WTC11 (cell line): ENCODE data around the gene BAZ2A. TPM values are rescaled to one million over a fixed set of nuclear protein-coding genes. Genes with fewer than 3 reads are reported as not detected.
A peak's percentile ranks its signal among the peaks of the same experiment; 100 is the strongest.

Experiments used
- ATAC-seq: fragments of 200-7000 bp; cut with Tn5 transposase; 2 replicates; pipeline ENCODE4 v1.10.0; 2021; ENCODE audit warnings: mild to moderate bottlenecking, moderate library complexity
- CTCF ChIA-PET: fragments of 300-600 bp; sonication (Branson Sonifier 250); formaldehyde crosslinking; loops from one replicate; lab custom pipeline; 2021; ENCODE audit warnings: antibody characterized with exemption; lab: Charles Lee
- POLR2A ChIA-PET: fragments of 350-600 bp; sonication (Branson Sonifier 250); formaldehyde crosslinking; loops from one replicate; lab custom pipeline; 2021; ENCODE audit warnings: antibody characterized with exemption; lab: Charles Lee
- DNase-seq: peaks from one replicate; pipeline ENCODE4 v3.0.0; 2021; ENCODE audit warnings: low spot score
- H3K27ac Mint-ChIP-seq: 2 replicates; pipeline ENCODE4 v1.8.0; 2021; ENCODE audit warnings: mixed read lengths
- H3K27me3 Mint-ChIP-seq: 2 replicates; pipeline ENCODE4 v1.8.0; 2021; ENCODE audit warnings: low read depth, mild to moderate bottlenecking, moderate library complexity, mixed read lengths
- H3K36me3 Mint-ChIP-seq: 2 replicates; pipeline ENCODE4 v1.8.0; 2021; ENCODE audit warnings: mixed read lengths
- H3K4me1 Mint-ChIP-seq: 2 replicates; pipeline ENCODE4 v1.8.0; 2022; ENCODE audit warnings: mixed read lengths
- H3K4me3 Mint-ChIP-seq: 2 replicates; pipeline ENCODE4 v1.8.0; 2021; ENCODE audit warnings: mild to moderate bottlenecking, moderate library complexity, mixed read lengths
- H3K9me3 Mint-ChIP-seq: 2 replicates; pipeline ENCODE4 v1.8.0; 2021; ENCODE audit warnings: mixed read lengths
- EMX1 ChIP-seq: fragments of 250-450 bp; sonication (Bioruptor Pico); IDR thresholded peaks from 2 replicates; pipeline ENCODE4 v1.8.0; 2021; ENCODE audit warnings: mild to moderate bottlenecking
- GRHL2 ChIP-seq: fragments of 250-450 bp; sonication (Bioruptor Pico); IDR thresholded peaks from 2 replicates; pipeline ENCODE4 v1.8.0; 2022; ENCODE audit warnings: mild to moderate bottlenecking, moderate library complexity; ENCODE audit not compliant: insufficient replicate concordance, severe bottlenecking
- NFE2L1 ChIP-seq: sonication (generic); formaldehyde crosslinking; IDR thresholded peaks from 2 replicates; pipeline ENCODE4 v1.8.1; 2023; ENCODE audit warnings: missing genetic modification reagents
- total RNA-seq: library from RNA; stranded (reverse); gene quantifications from 3 replicates; pipeline ENCODE4 v1.2.3, GENCODE V29; 2021
- TF ChIP-seq, protein P1 (sequence below): sonication (generic); formaldehyde crosslinking; IDR thresholded peaks from 2 replicates; pipeline ENCODE4 v1.8.1; 2023; ENCODE audit warnings: mild to moderate bottlenecking, moderate library complexity, missing genetic modification reagents
- TF ChIP-seq, protein P2 (sequence below): sonication (generic); formaldehyde crosslinking; IDR thresholded peaks from 2 replicates; pipeline ENCODE4 v1.8.0; 2023; ENCODE audit warnings: missing genetic modification reagents
- TF ChIP-seq, protein P3 (sequence below): sonication (generic); formaldehyde crosslinking; IDR thresholded peaks from 2 replicates; pipeline ENCODE4 v1.8.1; 2023; ENCODE audit warnings: mild to moderate bottlenecking, missing genetic modification reagents
- TF ChIP-seq, protein P4 (sequence below): sonication (generic); formaldehyde crosslinking; IDR thresholded peaks from 2 replicates; pipeline ENCODE4 v1.8.0; 2022; ENCODE audit warnings: mild to moderate bottlenecking, missing genetic modification reagents
- TF ChIP-seq, protein P5 (sequence below): sonication (generic); formaldehyde crosslinking; IDR thresholded peaks from 2 replicates; pipeline ENCODE4 v1.8.0; 2023; ENCODE audit warnings: mild to moderate bottlenecking, missing genetic modification reagents
- TF ChIP-seq, protein P6 (sequence below): fragments of 200-600 bp; IDR thresholded peaks from 2 replicates; pipeline ENCODE4 v1.8.0; 2022; ENCODE audit warnings: antibody characterized with exemption

Gene BAZ2A
- total RNA-seq, 1 experiment from 2014 or later, result 114 TPM

DNA sequence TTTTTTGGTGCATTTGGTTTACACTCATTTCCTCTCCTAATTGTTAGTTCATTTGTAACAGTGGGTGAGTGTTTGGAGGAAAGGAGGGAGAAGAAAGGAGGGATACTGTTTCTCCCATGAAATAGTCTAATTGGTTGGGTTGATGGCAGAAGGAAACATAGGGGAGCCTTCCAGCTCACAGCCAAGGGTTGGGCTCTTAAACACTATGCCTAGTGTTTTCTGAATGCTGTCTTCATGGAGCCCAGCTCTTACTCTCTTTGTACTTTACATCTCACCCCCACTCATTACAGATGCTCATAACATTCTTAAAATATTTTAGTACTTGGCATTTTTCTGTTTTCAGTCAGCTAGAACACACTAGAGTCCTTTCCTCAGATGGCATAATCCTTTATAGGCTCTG lies 38.2 kb downstream of the BAZ2A start (continued):
- TF ChIP-seq, protein P1, sequence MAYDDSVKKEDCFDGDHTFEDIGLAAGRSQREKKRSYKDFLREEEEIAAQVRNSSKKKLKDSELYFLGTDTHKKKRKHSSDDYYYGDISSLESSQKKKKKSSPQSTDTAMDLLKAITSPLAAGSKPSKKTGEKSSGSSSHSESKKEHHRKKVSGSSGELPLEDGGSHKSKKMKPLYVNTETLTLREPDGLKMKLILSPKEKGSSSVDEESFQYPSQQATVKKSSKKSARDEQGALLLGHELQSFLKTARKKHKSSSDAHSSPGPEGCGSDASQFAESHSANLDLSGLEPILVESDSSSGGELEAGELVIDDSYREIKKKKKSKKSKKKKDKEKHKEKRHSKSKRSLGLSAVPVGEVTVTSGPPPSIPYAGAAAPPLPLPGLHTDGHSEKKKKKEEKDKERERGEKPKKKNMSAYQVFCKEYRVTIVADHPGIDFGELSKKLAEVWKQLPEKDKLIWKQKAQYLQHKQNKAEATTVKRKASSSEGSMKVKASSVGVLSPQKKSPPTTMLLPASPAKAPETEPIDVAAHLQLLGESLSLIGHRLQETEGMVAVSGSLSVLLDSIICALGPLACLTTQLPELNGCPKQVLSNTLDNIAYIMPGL, result no peak

DNA sequence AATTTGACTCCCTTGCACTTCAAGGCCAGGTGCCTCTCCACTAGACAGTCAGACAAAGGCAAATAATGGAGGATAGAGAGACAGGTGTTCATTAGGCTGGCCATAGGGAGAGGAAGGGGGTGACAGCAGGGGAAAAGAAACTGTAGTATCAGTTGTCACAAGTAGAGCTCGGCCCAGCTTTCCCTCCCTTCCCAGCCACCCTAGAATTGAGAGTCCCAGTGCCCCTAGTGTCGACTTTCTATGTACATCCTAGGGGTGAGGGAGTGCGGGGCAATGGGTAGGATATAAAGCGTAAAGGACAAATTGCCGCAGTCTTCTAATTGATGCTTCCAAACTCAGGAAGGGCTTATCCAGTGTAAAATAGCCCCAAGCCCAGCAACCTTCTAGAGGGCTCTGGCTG lies 39.0 kb downstream of the BAZ2A start:
- Mint-ChIP-seq H3K27ac (0 out of 2 replicates have a peak overlapping the region, but pooled peaks have one; percentile 16), H3K9me3 (no peaks in the 10 kb centered on the region), H3K4me3 (no peak overlapping the region), H3K4me1 (peaks cover 48% of the 10 kb centered on the region), H3K36me3 (peaks cover 8% of the 10 kb centered on the region; the same call in 1 of the 2 replicates), H3K27me3 (no peaks in the 10 kb centered on the region)
- no peak for DNase-seq
- peak; percentile 23 for ATAC-seq
- ChIA-PET POLR2A (interaction anchor here (0.6 kb wide), 1 partner anchor 100 kb away, joined by 3 read pairs; no protein-coding TSS in a partner anchor), CTCF (interaction anchor here (0.6 to 8.5 kb wide), 19 partner anchors 10 to 127 kb away, joined by 3 to 83 read pairs (median 4); no protein-coding TSS in a partner anchor)
- TF ChIP-seq NFE2L1 (CRISPR knock-in tag) (no peak), EMX1 (CRISPR knock-in tag) (no peak)
- TF ChIP-seq, protein P2, sequence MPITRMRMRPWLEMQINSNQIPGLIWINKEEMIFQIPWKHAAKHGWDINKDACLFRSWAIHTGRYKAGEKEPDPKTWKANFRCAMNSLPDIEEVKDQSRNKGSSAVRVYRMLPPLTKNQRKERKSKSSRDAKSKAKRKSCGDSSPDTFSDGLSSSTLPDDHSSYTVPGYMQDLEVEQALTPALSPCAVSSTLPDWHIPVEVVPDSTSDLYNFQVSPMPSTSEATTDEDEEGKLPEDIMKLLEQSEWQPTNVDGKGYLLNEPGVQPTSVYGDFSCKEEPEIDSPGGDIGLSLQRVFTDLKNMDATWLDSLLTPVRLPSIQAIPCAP (CRISPR knock-in tag), result no peak
- TF ChIP-seq, protein P3, sequence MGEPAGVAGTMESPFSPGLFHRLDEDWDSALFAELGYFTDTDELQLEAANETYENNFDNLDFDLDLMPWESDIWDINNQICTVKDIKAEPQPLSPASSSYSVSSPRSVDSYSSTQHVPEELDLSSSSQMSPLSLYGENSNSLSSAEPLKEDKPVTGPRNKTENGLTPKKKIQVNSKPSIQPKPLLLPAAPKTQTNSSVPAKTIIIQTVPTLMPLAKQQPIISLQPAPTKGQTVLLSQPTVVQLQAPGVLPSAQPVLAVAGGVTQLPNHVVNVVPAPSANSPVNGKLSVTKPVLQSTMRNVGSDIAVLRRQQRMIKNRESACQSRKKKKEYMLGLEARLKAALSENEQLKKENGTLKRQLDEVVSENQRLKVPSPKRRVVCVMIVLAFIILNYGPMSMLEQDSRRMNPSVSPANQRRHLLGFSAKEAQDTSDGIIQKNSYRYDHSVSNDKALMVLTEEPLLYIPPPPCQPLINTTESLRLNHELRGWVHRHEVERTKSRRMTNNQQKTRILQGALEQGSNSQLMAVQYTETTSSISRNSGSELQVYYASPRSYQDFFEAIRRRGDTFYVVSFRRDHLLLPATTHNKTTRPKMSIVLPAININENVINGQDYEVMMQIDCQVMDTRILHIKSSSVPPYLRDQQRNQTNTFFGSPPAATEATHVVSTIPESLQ (CRISPR knock-in tag), result no peak
- TF ChIP-seq, protein P4, sequence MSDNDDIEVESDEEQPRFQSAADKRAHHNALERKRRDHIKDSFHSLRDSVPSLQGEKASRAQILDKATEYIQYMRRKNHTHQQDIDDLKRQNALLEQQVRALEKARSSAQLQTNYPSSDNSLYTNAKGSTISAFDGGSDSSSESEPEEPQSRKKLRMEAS (CRISPR knock-in tag), result no peak
- TF ChIP-seq, protein P5, sequence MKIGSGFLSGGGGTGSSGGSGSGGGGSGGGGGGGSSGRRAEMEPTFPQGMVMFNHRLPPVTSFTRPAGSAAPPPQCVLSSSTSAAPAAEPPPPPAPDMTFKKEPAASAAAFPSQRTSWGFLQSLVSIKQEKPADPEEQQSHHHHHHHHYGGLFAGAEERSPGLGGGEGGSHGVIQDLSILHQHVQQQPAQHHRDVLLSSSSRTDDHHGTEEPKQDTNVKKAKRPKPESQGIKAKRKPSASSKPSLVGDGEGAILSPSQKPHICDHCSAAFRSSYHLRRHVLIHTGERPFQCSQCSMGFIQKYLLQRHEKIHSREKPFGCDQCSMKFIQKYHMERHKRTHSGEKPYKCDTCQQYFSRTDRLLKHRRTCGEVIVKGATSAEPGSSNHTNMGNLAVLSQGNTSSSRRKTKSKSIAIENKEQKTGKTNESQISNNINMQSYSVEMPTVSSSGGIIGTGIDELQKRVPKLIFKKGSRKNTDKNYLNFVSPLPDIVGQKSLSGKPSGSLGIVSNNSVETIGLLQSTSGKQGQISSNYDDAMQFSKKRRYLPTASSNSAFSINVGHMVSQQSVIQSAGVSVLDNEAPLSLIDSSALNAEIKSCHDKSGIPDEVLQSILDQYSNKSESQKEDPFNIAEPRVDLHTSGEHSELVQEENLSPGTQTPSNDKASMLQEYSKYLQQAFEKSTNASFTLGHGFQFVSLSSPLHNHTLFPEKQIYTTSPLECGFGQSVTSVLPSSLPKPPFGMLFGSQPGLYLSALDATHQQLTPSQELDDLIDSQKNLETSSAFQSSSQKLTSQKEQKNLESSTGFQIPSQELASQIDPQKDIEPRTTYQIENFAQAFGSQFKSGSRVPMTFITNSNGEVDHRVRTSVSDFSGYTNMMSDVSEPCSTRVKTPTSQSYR (CRISPR knock-in tag), result no peak

DNA sequence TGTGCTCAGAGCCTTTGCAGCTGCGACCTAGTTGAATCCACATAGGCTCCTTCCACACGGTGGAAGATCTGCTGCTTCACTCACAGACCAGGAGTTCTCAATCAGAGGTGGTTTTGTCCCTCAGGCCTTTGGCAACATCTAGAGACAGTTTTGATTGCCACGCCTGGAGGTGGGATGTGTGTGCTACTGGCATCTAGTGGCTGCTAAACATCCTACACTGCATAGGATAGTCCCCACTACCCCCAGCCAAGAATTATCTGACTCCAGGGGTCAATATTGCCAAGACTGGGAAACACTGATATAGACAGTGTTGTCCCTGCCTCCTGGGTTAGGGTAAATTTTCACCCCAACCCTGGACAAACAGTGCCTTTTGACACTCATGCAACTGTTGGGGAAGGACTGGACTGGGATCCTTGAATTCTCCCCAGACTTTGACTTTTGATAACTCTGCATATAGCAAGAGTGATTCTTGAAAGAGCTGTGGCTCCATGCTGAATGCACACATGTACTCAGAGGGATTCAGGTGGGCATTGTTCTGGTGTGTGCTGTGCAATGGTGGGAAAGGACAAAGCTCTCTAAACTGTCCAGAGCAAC lies 39.8 kb downstream of the BAZ2A start:
- Mint-ChIP-seq H3K27me3 (no peaks in the 10 kb centered on the region), H3K4me1 (peaks cover 48% of the 10 kb centered on the region), H3K4me3 (no peak overlapping the region), H3K9me3 (no peaks in the 10 kb centered on the region), H3K36me3 (peaks cover 8% of the 10 kb centered on the region; the same call in 1 of the 2 replicates), H3K27ac (0 out of 2 replicates have a peak overlapping the region, but pooled peaks have one; percentile 58)
- TF ChIP-seq, protein P6, sequence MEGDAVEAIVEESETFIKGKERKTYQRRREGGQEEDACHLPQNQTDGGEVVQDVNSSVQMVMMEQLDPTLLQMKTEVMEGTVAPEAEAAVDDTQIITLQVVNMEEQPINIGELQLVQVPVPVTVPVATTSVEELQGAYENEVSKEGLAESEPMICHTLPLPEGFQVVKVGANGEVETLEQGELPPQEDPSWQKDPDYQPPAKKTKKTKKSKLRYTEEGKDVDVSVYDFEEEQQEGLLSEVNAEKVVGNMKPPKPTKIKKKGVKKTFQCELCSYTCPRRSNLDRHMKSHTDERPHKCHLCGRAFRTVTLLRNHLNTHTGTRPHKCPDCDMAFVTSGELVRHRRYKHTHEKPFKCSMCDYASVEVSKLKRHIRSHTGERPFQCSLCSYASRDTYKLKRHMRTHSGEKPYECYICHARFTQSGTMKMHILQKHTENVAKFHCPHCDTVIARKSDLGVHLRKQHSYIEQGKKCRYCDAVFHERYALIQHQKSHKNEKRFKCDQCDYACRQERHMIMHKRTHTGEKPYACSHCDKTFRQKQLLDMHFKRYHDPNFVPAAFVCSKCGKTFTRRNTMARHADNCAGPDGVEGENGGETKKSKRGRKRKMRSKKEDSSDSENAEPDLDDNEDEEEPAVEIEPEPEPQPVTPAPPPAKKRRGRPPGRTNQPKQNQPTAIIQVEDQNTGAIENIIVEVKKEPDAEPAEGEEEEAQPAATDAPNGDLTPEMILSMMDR, result 0 out of 2 replicates have a peak, but pooled peaks have one; percentile 17
- no peak for TF ChIP-seq GRHL2 (CRISPR knock-in tag)
- ATAC-seq, result peak; percentile 74
- CTCF ChIA-PET, result interaction anchor here (0.6 to 8.5 kb wide), 17 partner anchors 9 to 126 kb away, joined by 3 to 83 read pairs (median 5); partner anchors contain the start of gene RBMS2
- POLR2A ChIA-PET, result no interaction called here
- DNase-seq, result peak; percentile 35
